PFSK-1 (cell line): ENCODE measurements around the gene KRTAP4-4.

Experiments
- FOXP2 ChIP-seq: optimal IDR thresholded peaks from 2 replicates; pipeline ENCODE3; 2011; ENCODE audit warnings: borderline replicate concordance, control low read depth, inconsistent platforms; ENCODE audit not compliant: insufficient read depth; ENCODE audit errors: extremely low read length, extremely low read depth
- TF ChIP-seq, protein P1 (sequence below), 2 experiments: IDR thresholded peaks; 2 replicates each; pipeline versions ENCODE4 v1.6.1 to v1.8.0; 2011 to 2012; ENCODE audit warnings: low read depth in 2 of 2, low read length in 2 of 2, control low read depth in 1 of 2, inconsistent platforms in 1 of 2, mild to moderate bottlenecking in 1 of 2, moderate library complexity in 1 of 2; ENCODE audit not compliant: insufficient read depth in 1 of 2

- no peak for TF ChIP-seq FOXP2
- TF ChIP-seq, protein P1, sequence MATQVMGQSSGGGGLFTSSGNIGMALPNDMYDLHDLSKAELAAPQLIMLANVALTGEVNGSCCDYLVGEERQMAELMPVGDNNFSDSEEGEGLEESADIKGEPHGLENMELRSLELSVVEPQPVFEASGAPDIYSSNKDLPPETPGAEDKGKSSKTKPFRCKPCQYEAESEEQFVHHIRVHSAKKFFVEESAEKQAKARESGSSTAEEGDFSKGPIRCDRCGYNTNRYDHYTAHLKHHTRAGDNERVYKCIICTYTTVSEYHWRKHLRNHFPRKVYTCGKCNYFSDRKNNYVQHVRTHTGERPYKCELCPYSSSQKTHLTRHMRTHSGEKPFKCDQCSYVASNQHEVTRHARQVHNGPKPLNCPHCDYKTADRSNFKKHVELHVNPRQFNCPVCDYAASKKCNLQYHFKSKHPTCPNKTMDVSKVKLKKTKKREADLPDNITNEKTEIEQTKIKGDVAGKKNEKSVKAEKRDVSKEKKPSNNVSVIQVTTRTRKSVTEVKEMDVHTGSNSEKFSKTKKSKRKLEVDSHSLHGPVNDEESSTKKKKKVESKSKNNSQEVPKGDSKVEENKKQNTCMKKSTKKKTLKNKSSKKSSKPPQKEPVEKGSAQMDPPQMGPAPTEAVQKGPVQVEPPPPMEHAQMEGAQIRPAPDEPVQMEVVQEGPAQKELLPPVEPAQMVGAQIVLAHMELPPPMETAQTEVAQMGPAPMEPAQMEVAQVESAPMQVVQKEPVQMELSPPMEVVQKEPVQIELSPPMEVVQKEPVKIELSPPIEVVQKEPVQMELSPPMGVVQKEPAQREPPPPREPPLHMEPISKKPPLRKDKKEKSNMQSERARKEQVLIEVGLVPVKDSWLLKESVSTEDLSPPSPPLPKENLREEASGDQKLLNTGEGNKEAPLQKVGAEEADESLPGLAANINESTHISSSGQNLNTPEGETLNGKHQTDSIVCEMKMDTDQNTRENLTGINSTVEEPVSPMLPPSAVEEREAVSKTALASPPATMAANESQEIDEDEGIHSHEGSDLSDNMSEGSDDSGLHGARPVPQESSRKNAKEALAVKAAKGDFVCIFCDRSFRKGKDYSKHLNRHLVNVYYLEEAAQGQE (IDR thresholded peaks at IDR 0.05; ENCODE audit: insufficient read depth in 1 of 2, low read depth in 2 of 2, low read length in 2 of 2) = no peak
Measured at GRCh38 chr17:41144846-41145245, 15.7 kb downstream of the KRTAP4-4 start.
